GM21717 (cell line): ENCODE data around the gene TLCD3A.

ENCODE experiments used
- ATAC-seq: cut with Tn5 transposase; IDR thresholded peaks from one replicate; pipeline ENCODE4 v1.9.1; 2021; ENCODE audit warnings: mild to moderate bottlenecking, moderate library complexity; ENCODE audit not compliant: unreplicated experiment

Gene TLCD3A

GRCh38 chr17:705863-706262, 26.5 kb upstream of the TLCD3A start:
- no peak for ATAC-seq

- ATAC-seq, result no peak
Observed at GRCh38 chr17:708132-708531, 24.3 kb upstream of the TLCD3A start.

GRCh38 chr17:718075-718474, 14.3 kb upstream of the TLCD3A start:
- no peak for ATAC-seq

- no peak for ATAC-seq
Observed at GRCh38 chr17:720706-721539, 11.5 kb upstream of the TLCD3A start.

- no peak for ATAC-seq
Observed at GRCh38 chr17:721540-721937, 10.9 kb upstream of the TLCD3A start.

GRCh38 chr17:725084-725483, 7.3 kb upstream of the TLCD3A start:
- ATAC-seq, result no peak

GRCh38 chr17:725746-726145, 6.7 kb upstream of the TLCD3A start:
- no peak for ATAC-seq

GRCh38 chr17:726271-726919, 6.0 kb upstream of the TLCD3A start:
- no peak for ATAC-seq

GRCh38 chr17:728911-729310, 3.5 kb upstream of the TLCD3A start:
- ATAC-seq, result no peak

GRCh38 chr17:731644-732066, 741 bp upstream of the TLCD3A start:
- ATAC-seq, result peak; percentile 8

GRCh38 chr17:732902-733720, 715 bp downstream of the TLCD3A start:
- peak; percentile 27 for ATAC-seq

GRCh38 chr17:733743-734142, 1.3 kb downstream of the TLCD3A start:
- ATAC-seq, result no peak

GRCh38 chr17:737561-738113, 5.2 kb downstream of the TLCD3A start:
- no peak for ATAC-seq

- ATAC-seq, result peak; percentile 68
Observed at GRCh38 chr17:740240-741017, 8.0 kb downstream of the TLCD3A start.

GRCh38 chr17:742147-742793, 9.9 kb downstream of the TLCD3A start:
- no peak for ATAC-seq

- ATAC-seq, result no peak
Observed at GRCh38 chr17:743139-743538, 10.7 kb downstream of the TLCD3A start.

- no peak for ATAC-seq
Observed at GRCh38 chr17:744937-745336, 12.5 kb downstream of the TLCD3A start.

GRCh38 chr17:745406-745805, 13.0 kb downstream of the TLCD3A start:
- no peak for ATAC-seq

- no peak for ATAC-seq
Observed at GRCh38 chr17:746181-746580, 13.8 kb downstream of the TLCD3A start.
